Stimulated activated CD4-positive, alpha-beta T cell treated with anti-CD3 and anti-CD28 coated beads, TNF-alpha, amount 100 ng/mL, for 1 hour (primary cell): ENCODE measurements around the gene COL15A1.

ENCODE experiments used
- DNase-seq, 3 donors: peaks; one replicate each; pipeline ENCODE4 v3.0.0-alpha.2; 2020; ENCODE audit warnings: low read depth in 3 of 3, low spot score in 1 of 3

COL15A1 gene

GRCh38 chr9:99030610-99031109, 87.0 kb downstream of the COL15A1 start:
- DNase-seq = no peak

- no peak for DNase-seq
Observed at GRCh38 chr9:99031319-99031718, 87.6 kb downstream of the COL15A1 start.

GRCh38 chr9:99031994-99032393, 88.3 kb downstream of the COL15A1 start:
- no peak for DNase-seq

GRCh38 chr9:99034149-99034548, 90.4 kb downstream of the COL15A1 start:
- DNase-seq = no peak

- DNase-seq = no peak
Observed at GRCh38 chr9:99035313-99035712, 91.6 kb downstream of the COL15A1 start.

GRCh38 chr9:99037769-99038483, 94.2 kb downstream of the COL15A1 start:
- no peak for DNase-seq

- DNase-seq = no peak
Observed at GRCh38 chr9:99038484-99038820, 94.7 kb downstream of the COL15A1 start.

GRCh38 chr9:99039505-99040182, 95.9 kb downstream of the COL15A1 start:
- DNase-seq = no peak

- DNase-seq = no peak
Observed at GRCh38 chr9:99040251-99040900, 96.7 kb downstream of the COL15A1 start.

GRCh38 chr9:99040911-99041582, 97.3 kb downstream of the COL15A1 start:
- DNase-seq = no peak

- no peak for DNase-seq
Observed at GRCh38 chr9:99041618-99042017, 97.9 kb downstream of the COL15A1 start.

- no peak for DNase-seq
Observed at GRCh38 chr9:99042620-99043019, 98.9 kb downstream of the COL15A1 start.

- no peak for DNase-seq
Observed at GRCh38 chr9:99044827-99045226, 101.1 kb downstream of the COL15A1 start.

- DNase-seq = no peak
Observed at GRCh38 chr9:99046068-99046467, 102.4 kb downstream of the COL15A1 start.

GRCh38 chr9:99046542-99047071, 102.9 kb downstream of the COL15A1 start:
- no peak for DNase-seq

GRCh38 chr9:99049228-99049627, 105.5 kb downstream of the COL15A1 start:
- no peak for DNase-seq

- DNase-seq = no peak
Observed at GRCh38 chr9:99049641-99050040, 105.9 kb downstream of the COL15A1 start.

- no peak for DNase-seq
Observed at GRCh38 chr9:99050292-99050911, 106.7 kb downstream of the COL15A1 start.

- no peak for DNase-seq
Observed at GRCh38 chr9:99050924-99051323, 107.2 kb downstream of the COL15A1 start.

- DNase-seq = no peak
Observed at GRCh38 chr9:99051406-99051805, 107.7 kb downstream of the COL15A1 start.

GRCh38 chr9:99051851-99052250, 108.1 kb downstream of the COL15A1 start:
- DNase-seq = no peak
